HepG2 (cell line): Measurements from ENCODE around the gene ACSL1. TPM values are rescaled to one million over a fixed set of nuclear protein-coding genes. Genes with fewer than 3 reads are reported as not detected.

ENCODE experiments used
- BRD4 ChIP-seq: sonication (generic); formaldehyde crosslinking; IDR thresholded peaks from 2 replicates; pipeline ENCODE4 v1.4.0; 2020; ENCODE audit warnings: missing genetic modification reagents
- FOXJ3 ChIP-seq: sonication (generic); formaldehyde crosslinking; IDR thresholded peaks from 2 replicates; pipeline ENCODE4 v1.4.0; 2020; ENCODE audit warnings: missing genetic modification reagents, mild to moderate bottlenecking, borderline replicate concordance
- KLF6 ChIP-seq: IDR thresholded peaks from 2 replicates; pipeline ENCODE4 v1.8.0; 2016; ENCODE audit warnings: missing biosample characterization, missing genetic modification reagents
- MEIS1 ChIP-seq: sonication (generic); formaldehyde crosslinking; IDR thresholded peaks from 2 replicates; pipeline ENCODE4 v1.9.0; 2021; ENCODE audit warnings: mild to moderate bottlenecking, missing genetic modification reagents, moderate library complexity, borderline replicate concordance
- SIN3B ChIP-seq: fragments of 150-350 bp; IDR thresholded peaks from 2 replicates; pipeline ENCODE4 v1.6.1; 2014; ENCODE audit warnings: low read length
- SOX6 ChIP-seq, 2 experiments: fragments of 450-650 bp in 1 of 2; sonication (generic) in 1 of 2; formaldehyde crosslinking in 1 of 2; IDR thresholded peaks; 2 replicates each; pipeline versions ENCODE4 v1.4.0 to v1.6.1; 2017 to 2020; ENCODE audit warnings: antibody characterized with exemption in 1 of 2, mild to moderate bottlenecking in 1 of 2, missing genetic modification reagents in 1 of 2
- SP140L ChIP-seq: sonication (generic); formaldehyde crosslinking; IDR thresholded peaks from 2 replicates; pipeline ENCODE4 v1.4.0; 2020; ENCODE audit warnings: missing genetic modification reagents, borderline replicate concordance
- TAF1 ChIP-seq: sonication (generic); formaldehyde crosslinking; IDR thresholded peaks from 2 replicates; pipeline ENCODE4 v1.4.0; 2020; ENCODE audit warnings: missing genetic modification reagents
- TEAD2 ChIP-seq: sonication (generic); formaldehyde crosslinking; IDR thresholded peaks from 2 replicates; pipeline ENCODE4 v1.9.0; 2021; ENCODE audit warnings: missing genetic modification reagents
- ZNF234 ChIP-seq: sonication (generic); formaldehyde crosslinking; conservative IDR thresholded peaks from 2 replicates; pipeline ENCODE4 v1.5.1; 2020; ENCODE audit warnings: mild to moderate bottlenecking, missing genetic modification reagents
- ZNF501 ChIP-seq: sonication (generic); formaldehyde crosslinking; IDR thresholded peaks from 2 replicates; pipeline ENCODE4 v1.5.1; 2020; ENCODE audit warnings: mild to moderate bottlenecking, moderate library complexity, missing genetic modification reagents
- ZNF879 ChIP-seq: sonication (generic); formaldehyde crosslinking; IDR thresholded peaks from 2 replicates; pipeline ENCODE4 v1.8.1; 2023; ENCODE audit warnings: missing genetic modification reagents
- polyA plus RNA-seq, 8 experiments: library from polyadenylated mRNA; depleted of rRNA in 3 of 8; stranded (reverse) in 7 of 8; unstranded in 1 of 8; fragments of >200 nt; fragmentation: Illumina TruSeq in 4 of 8; extraction: Trizol in 4 of 8; gene quantifications; 2 replicates each; pipeline versions ENCODE4 v1.2.1 to v1.2.3, GENCODE V29; 2011 to 2016; ENCODE audit warnings: low read depth in 4 of 8, missing spikeins in 1 of 8, mixed read lengths in 1 of 8; ENCODE audit not compliant: insufficient read depth in 1 of 8
- total RNA-seq, 5 experiments: library from RNA; depleted of rRNA; stranded (reverse); fragments of >200 nt; fragmentation: Illumina TruSeq; extraction: Trizol; gene quantifications; 2 replicates each; pipeline ENCODE4 v1.2.3, GENCODE V29; 2016; ENCODE audit warnings: low read depth in 1 of 5
- TF ChIP-seq, protein P1 (sequence below): sonication (generic); formaldehyde crosslinking; IDR thresholded peaks from 2 replicates; pipeline ENCODE4 v1.8.0; 2022; ENCODE audit warnings: mild to moderate bottlenecking, missing genetic modification reagents, borderline replicate concordance
- TF ChIP-seq, protein P2 (sequence below): IDR thresholded peaks from 2 replicates; pipeline ENCODE4 v1.6.1; 2016; ENCODE audit warnings: missing compliant biosample characterization, missing genetic modification reagents, borderline replicate concordance
- TF ChIP-seq, protein P3 (sequence below), 2 experiments: sonication (generic) in 1 of 2; formaldehyde crosslinking in 1 of 2; IDR thresholded peaks; 2 replicates each; pipeline versions ENCODE4 v1.5.1 to v1.6.1; 2011 to 2020; ENCODE audit warnings: borderline replicate concordance in 1 of 2, low read depth in 1 of 2, low read length in 1 of 2, mild to moderate bottlenecking in 1 of 2, missing genetic modification reagents in 1 of 2, moderate library complexity in 1 of 2
- TF ChIP-seq, protein P4 (sequence below): sonication (generic); formaldehyde crosslinking; IDR thresholded peaks from 2 replicates; pipeline ENCODE4 v1.5.0; 2020; ENCODE audit warnings: missing genetic modification reagents
- TF ChIP-seq, protein P5 (sequence below): sonication (generic); formaldehyde crosslinking; IDR thresholded peaks from 2 replicates; pipeline ENCODE4 v1.4.0; 2020; ENCODE audit warnings: mild to moderate bottlenecking, missing genetic modification reagents
- TF ChIP-seq, protein P6 (sequence below), 2 experiments: fragments of 450-650 bp in 1 of 2; sonication (generic) in 1 of 2; formaldehyde crosslinking; IDR thresholded peaks; 2 replicates each; pipeline versions ENCODE4 v1.5.0 to v1.8.0; 2020 to 2022; ENCODE audit warnings: mild to moderate bottlenecking in 1 of 2, missing genetic modification reagents in 1 of 2

The ACSL1 gene
- total and polyA plus RNA-seq, 2 of the 13 experiments (the other 11 are each of a cell fraction or from before 2014, with no cell fraction given), result 10.0 to 29.8 TPM

DNA sequence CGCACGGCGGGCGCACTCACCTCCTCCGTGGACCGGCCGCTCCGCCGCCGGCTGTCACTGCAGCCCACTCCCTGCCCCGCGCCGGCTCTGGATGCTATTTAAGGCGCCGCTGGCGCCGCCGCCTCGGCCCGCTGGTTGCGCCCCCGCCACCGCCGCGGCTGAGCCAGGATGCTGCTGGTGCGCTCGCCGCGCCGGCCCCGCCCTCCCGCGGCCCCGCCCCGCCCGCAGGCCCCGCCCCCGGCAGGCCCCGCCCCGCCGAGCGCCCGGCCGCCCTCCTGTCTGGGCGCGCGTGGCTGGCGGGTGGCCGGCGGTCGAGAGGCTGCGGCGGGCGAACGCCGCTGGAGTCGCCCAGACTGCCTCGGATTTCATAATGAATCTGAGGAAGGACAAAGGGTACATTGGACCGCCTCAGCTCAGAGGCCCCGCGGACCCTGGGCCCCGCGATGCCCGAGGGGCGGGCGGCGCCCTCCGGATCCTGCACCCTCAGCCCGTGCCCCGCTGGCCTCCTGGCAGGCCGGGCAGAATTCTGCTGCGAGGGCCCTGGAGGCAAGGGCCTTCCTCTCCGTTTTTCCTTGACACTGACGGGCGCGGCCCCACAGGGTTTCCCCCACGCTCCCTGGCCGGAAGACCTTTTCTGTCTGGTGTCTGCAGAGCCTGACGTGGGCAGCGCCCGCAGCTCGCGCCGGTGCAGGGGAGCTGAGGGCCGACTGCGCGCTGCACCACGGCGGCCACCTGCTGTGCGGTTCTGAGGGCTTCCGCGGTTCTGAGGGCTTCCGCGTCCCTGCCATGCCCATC is at the start of gene ACSL1 (continued):
- TF ChIP-seq, protein P1, sequence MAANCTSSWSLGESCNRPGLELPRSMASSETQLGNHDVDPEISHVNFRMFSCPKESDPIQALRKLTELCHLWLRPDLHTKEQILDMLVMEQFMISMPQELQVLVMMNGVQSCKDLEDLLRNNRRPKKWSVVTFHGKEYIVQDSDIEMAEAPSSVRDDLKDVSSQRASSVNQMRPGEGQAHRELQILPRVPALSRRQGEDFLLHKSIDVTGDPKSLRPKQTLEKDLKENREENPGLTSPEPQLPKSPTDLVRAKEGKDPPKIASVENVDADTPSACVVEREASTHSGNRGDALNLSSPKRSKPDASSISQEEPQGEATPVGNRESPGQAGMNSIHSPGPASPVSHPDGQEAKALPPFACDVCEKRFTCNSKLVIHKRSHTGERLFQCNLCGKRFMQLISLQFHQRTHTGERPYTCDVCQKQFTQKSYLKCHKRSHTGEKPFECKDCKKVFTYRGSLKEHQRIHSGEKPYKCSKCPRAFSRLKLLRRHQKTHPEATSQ (CRISPR knock-in tag), result 0 out of 2 replicates have a peak, but pooled peaks have one; percentile 37
- TF ChIP-seq, protein P2, sequence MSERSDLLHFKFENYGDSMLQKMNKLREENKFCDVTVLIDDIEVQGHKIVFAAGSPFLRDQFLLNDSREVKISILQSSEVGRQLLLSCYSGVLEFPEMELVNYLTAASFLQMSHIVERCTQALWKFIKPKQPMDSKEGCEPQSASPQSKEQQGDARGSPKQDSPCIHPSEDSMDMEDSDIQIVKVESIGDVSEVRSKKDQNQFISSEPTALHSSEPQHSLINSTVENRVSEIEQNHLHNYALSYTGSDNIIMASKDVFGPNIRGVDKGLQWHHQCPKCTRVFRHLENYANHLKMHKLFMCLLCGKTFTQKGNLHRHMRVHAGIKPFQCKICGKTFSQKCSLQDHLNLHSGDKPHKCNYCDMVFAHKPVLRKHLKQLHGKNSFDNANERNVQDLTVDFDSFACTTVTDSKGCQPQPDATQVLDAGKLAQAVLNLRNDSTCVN (CRISPR knock-in tag), result 0 out of 2 replicates have a peak, but pooled peaks have one; percentile 38
- TF ChIP-seq SOX6 (IDR thresholded peaks at IDR 0.05) (no peak), SOX6 (CRISPR knock-in tag; IDR thresholded peaks at IDR 0.05) (peak; percentile 29; the same call in 1 of the 2 replicates), TAF1 (CRISPR knock-in tag) (peak; percentile 21; the same call in 1 of the 2 replicates), MEIS1 (no peak), ZNF501 (0 out of 2 replicates have a peak, but pooled peaks have one; percentile 29), BRD4 (CRISPR knock-in tag) (no peak), KLF6 (CRISPR knock-in tag) (no peak), SP140L (CRISPR knock-in tag) (no peak), FOXJ3 (CRISPR knock-in tag) (no peak), SIN3B (no peak), ZNF234 (CRISPR knock-in tag) (no peak), TEAD2 (CRISPR knock-in tag) (no peak), ZNF879 (CRISPR knock-in tag) (no peak)
- TF ChIP-seq, protein P3, sequence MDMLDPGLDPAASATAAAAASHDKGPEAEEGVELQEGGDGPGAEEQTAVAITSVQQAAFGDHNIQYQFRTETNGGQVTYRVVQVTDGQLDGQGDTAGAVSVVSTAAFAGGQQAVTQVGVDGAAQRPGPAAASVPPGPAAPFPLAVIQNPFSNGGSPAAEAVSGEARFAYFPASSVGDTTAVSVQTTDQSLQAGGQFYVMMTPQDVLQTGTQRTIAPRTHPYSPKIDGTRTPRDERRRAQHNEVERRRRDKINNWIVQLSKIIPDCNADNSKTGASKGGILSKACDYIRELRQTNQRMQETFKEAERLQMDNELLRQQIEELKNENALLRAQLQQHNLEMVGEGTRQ (IDR thresholded peaks at IDR 0.05; ENCODE audit: low read depth, low read length), result no peak
- TF ChIP-seq, protein P3 (CRISPR knock-in tag; IDR thresholded peaks at IDR 0.05; ENCODE audit: borderline replicate concordance), result no peak
- TF ChIP-seq, protein P4, sequence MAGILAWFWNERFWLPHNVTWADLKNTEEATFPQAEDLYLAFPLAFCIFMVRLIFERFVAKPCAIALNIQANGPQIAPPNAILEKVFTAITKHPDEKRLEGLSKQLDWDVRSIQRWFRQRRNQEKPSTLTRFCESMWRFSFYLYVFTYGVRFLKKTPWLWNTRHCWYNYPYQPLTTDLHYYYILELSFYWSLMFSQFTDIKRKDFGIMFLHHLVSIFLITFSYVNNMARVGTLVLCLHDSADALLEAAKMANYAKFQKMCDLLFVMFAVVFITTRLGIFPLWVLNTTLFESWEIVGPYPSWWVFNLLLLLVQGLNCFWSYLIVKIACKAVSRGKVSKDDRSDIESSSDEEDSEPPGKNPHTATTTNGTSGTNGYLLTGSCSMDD (CRISPR knock-in tag), result 0 out of 2 replicates have a peak, but pooled peaks have one; percentile 77
- TF ChIP-seq, protein P5, sequence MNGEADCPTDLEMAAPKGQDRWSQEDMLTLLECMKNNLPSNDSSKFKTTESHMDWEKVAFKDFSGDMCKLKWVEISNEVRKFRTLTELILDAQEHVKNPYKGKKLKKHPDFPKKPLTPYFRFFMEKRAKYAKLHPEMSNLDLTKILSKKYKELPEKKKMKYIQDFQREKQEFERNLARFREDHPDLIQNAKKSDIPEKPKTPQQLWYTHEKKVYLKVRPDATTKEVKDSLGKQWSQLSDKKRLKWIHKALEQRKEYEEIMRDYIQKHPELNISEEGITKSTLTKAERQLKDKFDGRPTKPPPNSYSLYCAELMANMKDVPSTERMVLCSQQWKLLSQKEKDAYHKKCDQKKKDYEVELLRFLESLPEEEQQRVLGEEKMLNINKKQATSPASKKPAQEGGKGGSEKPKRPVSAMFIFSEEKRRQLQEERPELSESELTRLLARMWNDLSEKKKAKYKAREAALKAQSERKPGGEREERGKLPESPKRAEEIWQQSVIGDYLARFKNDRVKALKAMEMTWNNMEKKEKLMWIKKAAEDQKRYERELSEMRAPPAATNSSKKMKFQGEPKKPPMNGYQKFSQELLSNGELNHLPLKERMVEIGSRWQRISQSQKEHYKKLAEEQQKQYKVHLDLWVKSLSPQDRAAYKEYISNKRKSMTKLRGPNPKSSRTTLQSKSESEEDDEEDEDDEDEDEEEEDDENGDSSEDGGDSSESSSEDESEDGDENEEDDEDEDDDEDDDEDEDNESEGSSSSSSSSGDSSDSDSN, result peak; percentile 70; the same call in 1 of the 2 replicates
- TF ChIP-seq, protein P6, sequence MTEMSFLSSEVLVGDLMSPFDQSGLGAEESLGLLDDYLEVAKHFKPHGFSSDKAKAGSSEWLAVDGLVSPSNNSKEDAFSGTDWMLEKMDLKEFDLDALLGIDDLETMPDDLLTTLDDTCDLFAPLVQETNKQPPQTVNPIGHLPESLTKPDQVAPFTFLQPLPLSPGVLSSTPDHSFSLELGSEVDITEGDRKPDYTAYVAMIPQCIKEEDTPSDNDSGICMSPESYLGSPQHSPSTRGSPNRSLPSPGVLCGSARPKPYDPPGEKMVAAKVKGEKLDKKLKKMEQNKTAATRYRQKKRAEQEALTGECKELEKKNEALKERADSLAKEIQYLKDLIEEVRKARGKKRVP (CRISPR knock-in tag; IDR thresholded peaks at IDR 0.05), result no peak
